Adipocyte (in vitro differentiated cells): ENCODE data around the gene SAV1.
"Not testable (repeated sequence)": the region's sequence is repeated elsewhere in the genome, so short reads cannot be mapped to it uniquely, and the experiment has no call there.

Experiments
- DNase-seq: peaks from one replicate; pipeline ENCODE4 v3.0.0-alpha.2; 2015; ENCODE audit warnings: low read depth
- H3K27me3 ChIP-seq: replicated peaks from 2 replicates; pipeline ENCODE4 v1.7.0; 2013; ENCODE audit warnings: mild to moderate bottlenecking, low read length, moderate library complexity; ENCODE audit not compliant: control insufficient read depth, insufficient read depth
- H3K36me3 ChIP-seq: 2 replicates; pipeline ENCODE4 v1.7.0; 2013; ENCODE audit warnings: low read length, mild to moderate bottlenecking, moderate library complexity; ENCODE audit not compliant: control insufficient read depth, insufficient read depth, severe bottlenecking
- H3K4me1 ChIP-seq: 2 replicates; pipeline ENCODE4 v1.7.0; 2013; ENCODE audit warnings: mild to moderate bottlenecking, low read length, moderate library complexity; ENCODE audit not compliant: control insufficient read depth, insufficient read depth
- H3K4me3 ChIP-seq: 2 replicates; pipeline ENCODE4 v1.7.0; 2013; ENCODE audit warnings: mild to moderate bottlenecking, low read length, moderate library complexity
- H3K9ac ChIP-seq: 2 replicates; pipeline ENCODE4 v1.7.0; 2013; ENCODE audit warnings: mild to moderate bottlenecking, low read length, moderate library complexity
- H3K9me3 ChIP-seq: 2 replicates; pipeline ENCODE4 v1.7.0; 2013; ENCODE audit warnings: mild to moderate bottlenecking, low read length, moderate library complexity; ENCODE audit not compliant: control insufficient read depth

Gene SAV1

DNA sequence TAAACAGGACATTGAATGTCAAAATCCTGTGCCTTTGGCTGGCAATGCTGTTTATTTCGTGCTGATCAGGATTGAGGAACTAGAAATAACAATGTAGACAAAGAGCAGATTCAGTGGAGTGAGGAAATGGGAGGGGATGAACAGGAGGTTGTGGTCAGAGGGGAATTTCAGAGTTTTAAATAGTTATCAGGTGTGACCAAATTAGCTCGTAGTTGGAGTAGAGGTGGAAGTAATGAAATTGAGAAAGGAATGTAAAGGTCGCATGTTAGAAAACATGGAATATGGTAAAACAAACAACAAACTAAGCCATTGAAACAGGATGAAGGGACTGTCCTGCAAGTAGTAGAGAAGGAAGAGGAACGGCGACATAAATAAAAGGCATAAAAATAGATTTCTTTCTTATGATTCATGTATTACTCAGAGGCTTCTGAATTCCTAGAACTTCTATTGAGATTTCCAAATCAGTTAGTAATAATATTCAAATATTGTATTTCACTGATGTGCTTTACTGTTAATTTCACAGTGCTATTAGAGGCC is 9.5 kb upstream of the SAV1 start:
- peak overlapping the region; percentile 25 for H3K9ac ChIP-seq
- H3K27me3 ChIP-seq, result no peaks in the 10 kb centered on the region
- peak overlapping the region; percentile 41 for H3K4me3 ChIP-seq
- no peaks in the 10 kb centered on the region for H3K9me3 ChIP-seq
- H3K4me1 ChIP-seq, result peaks cover 17% of the 10 kb centered on the region
- peak; percentile 61 for DNase-seq
- no peaks in the 10 kb centered on the region for H3K36me3 ChIP-seq

DNA sequence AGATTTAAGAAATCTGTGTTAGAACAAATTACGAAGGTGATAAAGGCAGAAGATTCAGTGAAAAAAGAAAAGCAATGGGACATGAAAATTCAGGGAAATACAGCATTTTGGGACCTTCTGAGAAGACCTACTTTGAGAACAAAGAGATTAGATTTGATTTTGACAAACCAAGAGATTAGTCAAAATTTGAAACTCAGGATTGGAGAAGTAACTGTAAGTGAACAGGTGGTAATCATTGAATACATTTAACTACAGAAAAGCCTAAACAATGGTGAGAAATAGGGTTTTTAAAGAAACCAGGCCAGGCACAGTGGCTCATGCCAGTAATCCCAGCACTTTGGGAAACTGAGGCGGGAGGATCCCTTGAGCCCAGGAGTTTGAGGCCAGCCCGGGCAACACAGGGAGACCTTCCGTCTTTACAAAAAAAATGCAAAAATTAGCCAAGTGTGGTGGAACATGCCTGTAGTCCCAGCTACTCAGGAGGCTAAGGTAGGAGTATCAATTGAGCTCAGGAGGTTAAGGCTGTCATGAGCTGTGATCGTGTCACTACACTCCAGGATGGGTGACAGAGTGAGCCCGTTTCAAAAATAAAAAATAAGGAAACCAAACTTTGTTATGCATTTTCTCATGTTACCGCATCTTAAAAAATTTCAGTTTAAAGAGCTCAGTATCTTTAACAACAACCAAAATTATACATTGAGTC is 8.9 kb upstream of the SAV1 start:
- H3K4me3 ChIP-seq, result peak overlapping the region; percentile 41
- H3K27me3 ChIP-seq, result no peaks in the 10 kb centered on the region
- DNase-seq, result no peak
- H3K36me3 ChIP-seq, result no peaks in the 10 kb centered on the region
- H3K9ac ChIP-seq, result peak overlapping the region; percentile 25
- no peaks in the 10 kb centered on the region for H3K9me3 ChIP-seq
- peaks cover 17% of the 10 kb centered on the region for H3K4me1 ChIP-seq

- Histone ChIP-seq H3K36me3 (no peaks in the 10 kb centered on the region), H3K9me3 (no peaks in the 10 kb centered on the region), H3K27me3 (no peaks in the 10 kb centered on the region), H3K4me3 (no peak overlapping the region), H3K4me1 (peaks cover 17% of the 10 kb centered on the region), H3K9ac (no peak overlapping the region)
- no peak for DNase-seq
Observed at GRCh38 chr14:50675597-50675996, 7.5 kb upstream of the SAV1 start.

DNA sequence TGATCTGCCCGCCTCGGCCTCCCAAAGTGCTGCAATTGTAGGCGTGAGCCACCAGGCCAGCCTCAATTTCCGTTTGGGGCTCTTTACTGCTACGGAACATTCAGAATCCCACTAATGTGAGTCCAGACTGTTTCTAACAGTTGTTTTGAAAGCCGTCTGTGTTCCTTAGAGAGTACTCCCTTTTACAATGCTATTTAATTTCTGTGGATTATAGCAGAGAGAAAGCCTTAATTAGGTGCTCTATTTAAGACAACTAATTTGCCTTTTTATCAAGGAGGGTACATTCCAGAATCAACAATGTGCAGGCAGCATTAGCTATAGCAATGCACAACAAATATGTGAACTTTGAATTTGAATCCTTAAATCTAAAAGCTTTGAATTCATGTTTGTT is 2.8 kb upstream of the SAV1 start:
- no peaks in the 10 kb centered on the region for H3K9me3 ChIP-seq
- no peak overlapping the region for H3K4me3 ChIP-seq
- DNase-seq, result no peak
- peaks cover 4% of the 10 kb centered on the region for H3K4me1 ChIP-seq
- H3K27me3 ChIP-seq, result no peaks in the 10 kb centered on the region
- H3K9ac ChIP-seq, result no peak overlapping the region
- no peaks in the 10 kb centered on the region for H3K36me3 ChIP-seq

- Histone ChIP-seq H3K36me3 (no peaks in the 10 kb centered on the region), H3K4me3 (no peak overlapping the region), H3K27me3 (no peaks in the 10 kb centered on the region), H3K9me3 (no peaks in the 10 kb centered on the region), H3K9ac (no peak overlapping the region), H3K4me1 (peaks cover 9% of the 10 kb centered on the region)
- DNase-seq, result no peak
Observed at GRCh38 chr14:50670196-50670865, 2.2 kb upstream of the SAV1 start.

- DNase-seq, result no peak
- Histone ChIP-seq H3K4me3 (no peak overlapping the region), H3K9ac (no peak overlapping the region), H3K4me1 (peaks cover 12% of the 10 kb centered on the region), H3K9me3 (no peaks in the 10 kb centered on the region), H3K36me3 (peaks cover 3% of the 10 kb centered on the region), H3K27me3 (no peaks in the 10 kb centered on the region)
Observed at GRCh38 chr14:50669441-50669986, 1.4 kb upstream of the SAV1 start.

GRCh38 chr14:50668826-50669143 is 679 bp upstream of the SAV1 start:
- H3K9me3 ChIP-seq, result no peaks in the 10 kb centered on the region

DNA sequence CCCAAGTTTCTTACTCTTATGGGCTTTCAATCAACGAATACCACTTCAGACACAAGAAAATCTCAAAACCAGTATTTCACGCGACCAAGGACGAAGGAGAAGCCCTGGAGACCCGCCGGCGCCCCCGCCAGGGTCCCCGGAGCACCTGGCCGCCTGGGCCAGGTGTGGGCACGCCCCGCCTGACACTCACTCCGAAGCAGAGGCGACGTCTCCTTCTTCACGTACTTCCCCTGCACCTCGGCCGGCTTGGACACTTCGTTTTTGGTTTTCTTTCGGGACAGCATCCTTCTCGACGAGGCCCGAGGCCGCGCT is 466 bp downstream of the SAV1 start:
- H3K9me3 ChIP-seq, result no peaks in the 10 kb centered on the region
- no peak for DNase-seq
- H3K27me3 ChIP-seq, result no peaks in the 10 kb centered on the region
- H3K4me1 ChIP-seq, result peaks cover 12% of the 10 kb centered on the region
- peaks cover 9% of the 10 kb centered on the region for H3K36me3 ChIP-seq
- H3K4me3 ChIP-seq, result peak overlapping the region; percentile 97
- peak overlapping the region; percentile 92 for H3K9ac ChIP-seq

More at GRCh38 chr14:50668826-50669143, 679 bp upstream of the SAV1 start:
- Histone ChIP-seq H3K36me3 (peaks cover 8% of the 10 kb centered on the region), H3K9ac (peak overlapping the region; percentile 92), H3K27me3 (no peaks in the 10 kb centered on the region), H3K4me1 (peaks cover 12% of the 10 kb centered on the region), H3K4me3 (peak overlapping the region; percentile 97)
- DNase-seq, result no peak

- DNase-seq, result peak; percentile 83
- peaks cover 9% of the 10 kb centered on the region for H3K36me3 ChIP-seq
- peak overlapping the region; percentile 92 for H3K9ac ChIP-seq
- no peaks in the 10 kb centered on the region for H3K27me3 ChIP-seq
- no peaks in the 10 kb centered on the region for H3K9me3 ChIP-seq
- peaks cover 12% of the 10 kb centered on the region for H3K4me1 ChIP-seq
- H3K4me3 ChIP-seq, result peak overlapping the region; percentile 97
Observed at GRCh38 chr14:50666772-50667683, 1.1 kb downstream of the SAV1 start.

GRCh38 chr14:50665300-50665699 is 2.8 kb downstream of the SAV1 start:
- not testable (repeated sequence) for H3K9me3 ChIP-seq, DNase-seq, H3K9ac ChIP-seq, H3K27me3 ChIP-seq
- Histone ChIP-seq H3K4me1 (peaks cover 12% of the 10 kb centered on the region), H3K4me3 (peak overlapping the region; percentile 97), H3K36me3 (peaks cover 24% of the 10 kb centered on the region)

GRCh38 chr14:50664579-50664978 is 3.5 kb downstream of the SAV1 start:
- H3K4me3 ChIP-seq, H3K9me3 ChIP-seq, DNase-seq, H3K27me3 ChIP-seq, H3K9ac ChIP-seq: not testable (repeated sequence)
- H3K36me3 ChIP-seq, result peaks cover 25% of the 10 kb centered on the region
- peaks cover 12% of the 10 kb centered on the region for H3K4me1 ChIP-seq
